Ishikawa (cell line): ENCODE measurements around the gene PHLPP2.

Experiments used
- CEBPB ChIP-seq: IDR thresholded peaks from 2 replicates; pipeline ENCODE4 v1.6.1; 2012
- CREB1 ChIP-seq: IDR thresholded peaks from 2 replicates; pipeline ENCODE4 v1.6.1; 2012; ENCODE audit warnings: low read depth
- EGR1 ChIP-seq: IDR thresholded peaks from 2 replicates; pipeline ENCODE4 v1.6.1; 2012
- EP300 ChIP-seq: IDR thresholded peaks from 2 replicates; pipeline ENCODE4 v1.6.1; 2012; ENCODE audit warnings: borderline replicate concordance
- RAD21 ChIP-seq: IDR thresholded peaks from 2 replicates; pipeline ENCODE4 v1.6.1; 2012; ENCODE audit warnings: low read depth
- TAF1 ChIP-seq: IDR thresholded peaks from 2 replicates; pipeline ENCODE4 v1.6.1; 2012; ENCODE audit warnings: low read depth, mild to moderate bottlenecking
- YY1 ChIP-seq: IDR thresholded peaks from 2 replicates; pipeline ENCODE4 v1.6.1; 2012; ENCODE audit warnings: low read depth
- TF ChIP-seq, protein P1 (sequence below): IDR thresholded peaks from 2 replicates; pipeline ENCODE4 v1.6.1; 2012; ENCODE audit warnings: low read depth, mild to moderate bottlenecking
- TF ChIP-seq, protein P2 (sequence below): IDR thresholded peaks from 2 replicates; pipeline ENCODE4 v1.6.1; 2012

DNA sequence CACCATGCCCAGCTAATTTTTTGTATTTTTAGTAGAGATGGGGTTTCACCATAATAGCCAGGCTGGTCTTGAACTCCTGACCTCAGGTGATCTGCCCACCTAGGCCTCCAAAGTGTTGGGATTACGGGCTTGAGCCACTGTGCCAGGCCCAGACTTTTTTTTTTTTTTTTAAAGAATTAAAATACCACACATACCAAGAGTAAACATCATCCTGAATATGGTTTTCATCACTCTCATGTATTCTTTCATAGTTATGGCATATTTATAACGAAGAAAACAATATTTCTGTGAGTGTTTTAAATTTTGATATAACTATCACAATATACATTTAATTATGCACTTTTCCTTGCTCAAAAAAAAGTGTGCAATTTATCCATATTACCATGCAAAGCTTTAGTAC lies 50.3 kb downstream of the PHLPP2 start:
- TF ChIP-seq RAD21 (no peak), TAF1 (no peak), EGR1 (no peak), CREB1 (no peak), YY1 (no peak), CEBPB (no peak), EP300 (no peak)
- TF ChIP-seq, protein P1, sequence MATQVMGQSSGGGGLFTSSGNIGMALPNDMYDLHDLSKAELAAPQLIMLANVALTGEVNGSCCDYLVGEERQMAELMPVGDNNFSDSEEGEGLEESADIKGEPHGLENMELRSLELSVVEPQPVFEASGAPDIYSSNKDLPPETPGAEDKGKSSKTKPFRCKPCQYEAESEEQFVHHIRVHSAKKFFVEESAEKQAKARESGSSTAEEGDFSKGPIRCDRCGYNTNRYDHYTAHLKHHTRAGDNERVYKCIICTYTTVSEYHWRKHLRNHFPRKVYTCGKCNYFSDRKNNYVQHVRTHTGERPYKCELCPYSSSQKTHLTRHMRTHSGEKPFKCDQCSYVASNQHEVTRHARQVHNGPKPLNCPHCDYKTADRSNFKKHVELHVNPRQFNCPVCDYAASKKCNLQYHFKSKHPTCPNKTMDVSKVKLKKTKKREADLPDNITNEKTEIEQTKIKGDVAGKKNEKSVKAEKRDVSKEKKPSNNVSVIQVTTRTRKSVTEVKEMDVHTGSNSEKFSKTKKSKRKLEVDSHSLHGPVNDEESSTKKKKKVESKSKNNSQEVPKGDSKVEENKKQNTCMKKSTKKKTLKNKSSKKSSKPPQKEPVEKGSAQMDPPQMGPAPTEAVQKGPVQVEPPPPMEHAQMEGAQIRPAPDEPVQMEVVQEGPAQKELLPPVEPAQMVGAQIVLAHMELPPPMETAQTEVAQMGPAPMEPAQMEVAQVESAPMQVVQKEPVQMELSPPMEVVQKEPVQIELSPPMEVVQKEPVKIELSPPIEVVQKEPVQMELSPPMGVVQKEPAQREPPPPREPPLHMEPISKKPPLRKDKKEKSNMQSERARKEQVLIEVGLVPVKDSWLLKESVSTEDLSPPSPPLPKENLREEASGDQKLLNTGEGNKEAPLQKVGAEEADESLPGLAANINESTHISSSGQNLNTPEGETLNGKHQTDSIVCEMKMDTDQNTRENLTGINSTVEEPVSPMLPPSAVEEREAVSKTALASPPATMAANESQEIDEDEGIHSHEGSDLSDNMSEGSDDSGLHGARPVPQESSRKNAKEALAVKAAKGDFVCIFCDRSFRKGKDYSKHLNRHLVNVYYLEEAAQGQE = no peak
- TF ChIP-seq, protein P2, sequence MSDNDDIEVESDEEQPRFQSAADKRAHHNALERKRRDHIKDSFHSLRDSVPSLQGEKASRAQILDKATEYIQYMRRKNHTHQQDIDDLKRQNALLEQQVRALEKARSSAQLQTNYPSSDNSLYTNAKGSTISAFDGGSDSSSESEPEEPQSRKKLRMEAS = no peak
